SHP77 (cell line): ENCODE results near the gene SLC2A9.
A peak's percentile ranks its signal among the peaks of the same experiment; 100 is the strongest.
"Not testable (repeated sequence)": the region's sequence is repeated elsewhere in the genome, so short reads cannot be mapped to it uniquely, and the experiment has no call there.

Experiments used
- DNase-seq, 2 experiments: peaks; one replicate each; lab custom pipeline; 2025; lab: John Stamatoyannopoulos, UW

SLC2A9 gene

DNA sequence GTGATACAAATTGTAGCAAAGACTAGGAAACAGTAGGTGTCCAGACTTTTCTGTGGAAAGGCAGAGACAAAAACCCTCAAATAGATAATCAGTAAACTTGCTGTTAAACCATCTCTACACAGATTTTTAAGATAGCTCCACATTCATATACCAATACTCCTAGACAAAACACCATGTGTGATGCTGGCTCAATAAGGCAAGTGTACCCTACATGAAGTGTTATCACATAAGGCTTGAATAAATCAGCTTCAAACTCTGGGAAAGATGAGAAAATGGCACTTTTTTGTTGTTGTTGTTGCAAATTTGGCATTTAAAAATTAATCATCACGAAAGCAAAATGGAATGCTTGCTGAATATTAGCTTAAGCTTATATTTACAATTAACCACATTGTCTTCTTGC is 194.7 kb downstream of the SLC2A9 start:
- DNase-seq: no peak

DNA sequence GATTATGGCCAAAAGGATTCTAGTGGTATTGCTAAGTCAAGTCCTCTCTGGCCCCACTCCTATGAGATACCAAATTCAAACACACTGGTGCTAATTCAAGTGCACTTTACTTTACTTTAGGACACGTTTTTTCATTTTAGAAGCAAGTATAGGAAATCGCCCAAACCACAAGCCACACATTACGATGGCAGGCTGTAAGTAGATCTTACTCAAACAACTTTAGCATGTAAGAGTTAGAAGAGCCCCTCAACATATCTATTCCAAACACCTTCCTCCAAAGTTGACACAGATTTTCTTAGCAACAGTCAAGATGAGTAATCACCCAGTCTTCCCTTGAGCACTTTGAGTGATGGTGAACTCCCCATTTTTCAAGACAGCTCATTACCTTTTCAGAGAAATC is 196.2 kb downstream of the SLC2A9 start:
- DNase-seq: no peak

GRCh38 chr4:9820343-9820742 is 201.0 kb downstream of the SLC2A9 start:
- DNase-seq: no peak

DNA sequence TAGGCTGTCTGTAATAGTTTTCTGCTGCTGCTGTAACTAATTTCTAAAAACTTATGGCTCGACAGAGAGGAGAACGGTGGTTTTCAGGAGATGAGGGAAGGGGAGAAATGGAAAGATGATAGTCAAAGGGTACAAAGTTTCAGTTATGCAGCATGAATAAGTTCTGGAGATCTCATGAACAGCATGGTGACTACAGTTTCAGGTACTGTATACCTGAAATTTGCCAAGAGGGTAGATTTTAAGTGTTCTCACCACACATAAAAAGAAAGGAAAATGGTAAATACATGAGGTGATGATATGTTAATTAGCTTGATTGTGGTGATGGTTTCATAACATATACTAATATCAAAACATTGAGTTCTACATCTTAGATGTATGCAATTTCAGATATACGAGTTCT is 205.0 kb downstream of the SLC2A9 start:
- DNase-seq: no peak

DNA sequence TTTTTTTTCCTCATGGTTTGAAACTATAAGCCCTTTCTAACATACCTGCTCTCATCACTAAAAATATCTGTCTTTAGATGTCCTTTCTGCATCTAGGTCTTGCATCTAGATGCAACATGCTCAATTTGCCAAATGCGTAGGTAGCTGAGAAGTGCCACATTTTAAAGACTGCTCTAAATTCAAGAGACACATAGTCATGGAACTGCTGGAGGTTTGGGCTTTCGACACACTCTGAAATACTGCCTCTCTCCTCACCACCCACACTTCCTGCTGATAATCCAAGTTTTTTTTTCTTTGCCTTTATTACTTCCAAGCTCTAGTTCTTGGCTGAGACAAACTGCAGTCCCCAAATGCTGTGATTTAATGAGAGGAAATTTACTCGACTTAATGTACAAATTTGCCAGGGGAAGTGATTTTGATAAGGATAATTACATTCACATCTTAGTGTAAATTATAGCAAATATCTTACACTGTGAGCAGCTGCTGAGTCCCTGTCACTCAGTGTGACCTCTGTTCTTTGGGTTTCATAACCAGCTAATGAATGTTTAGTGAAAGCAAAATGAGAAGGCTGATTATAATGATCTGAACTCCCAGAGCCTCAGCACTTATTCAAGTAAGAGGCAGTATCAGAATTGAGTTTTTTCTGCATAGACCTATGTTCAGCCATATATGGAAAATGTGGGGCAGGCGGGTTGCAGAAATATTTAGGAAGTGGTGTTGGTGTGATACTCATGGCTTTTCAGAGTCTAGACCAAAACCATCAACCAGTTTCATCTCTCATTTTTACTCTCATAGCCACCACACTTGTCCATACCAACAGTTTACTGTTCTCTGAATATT is 208.6 kb downstream of the SLC2A9 start:
- no peak for DNase-seq

- DNase-seq: no peak
Observed at GRCh38 chr4:9811806-9812205, 209.5 kb downstream of the SLC2A9 start.

- DNase-seq: no peak
Observed at GRCh38 chr4:9808077-9808476, 213.2 kb downstream of the SLC2A9 start.

DNA sequence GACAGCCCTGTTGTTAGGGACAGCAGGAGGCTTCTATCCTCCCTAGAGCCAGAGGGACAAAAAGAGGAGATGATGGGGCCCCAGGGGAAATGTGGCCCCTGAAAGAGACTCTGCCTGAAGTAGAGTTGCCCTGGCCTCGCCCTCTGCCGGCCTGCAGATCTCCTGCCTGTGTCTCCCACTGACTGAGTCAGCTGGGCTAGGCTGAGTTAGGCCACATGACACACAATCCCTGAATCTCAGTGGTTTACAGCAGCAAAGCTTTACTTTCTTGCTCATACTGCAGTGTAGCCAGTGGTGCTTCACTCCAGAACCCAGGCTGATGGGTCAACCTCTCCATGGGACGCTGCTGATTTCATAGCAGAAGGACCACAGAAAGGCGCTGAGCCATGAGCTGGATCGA is 216.4 kb downstream of the SLC2A9 start:
- no peak for DNase-seq

GRCh38 chr4:9800848-9801247 is 220.4 kb downstream of the SLC2A9 start:
- DNase-seq: peak in 1 of 2 experiments; percentile 11

GRCh38 chr4:9796641-9797040 is 224.7 kb downstream of the SLC2A9 start:
- DNase-seq: not testable (repeated sequence)

- DNase-seq: no peak
Observed at GRCh38 chr4:9792381-9792780, 228.9 kb downstream of the SLC2A9 start.

DNA sequence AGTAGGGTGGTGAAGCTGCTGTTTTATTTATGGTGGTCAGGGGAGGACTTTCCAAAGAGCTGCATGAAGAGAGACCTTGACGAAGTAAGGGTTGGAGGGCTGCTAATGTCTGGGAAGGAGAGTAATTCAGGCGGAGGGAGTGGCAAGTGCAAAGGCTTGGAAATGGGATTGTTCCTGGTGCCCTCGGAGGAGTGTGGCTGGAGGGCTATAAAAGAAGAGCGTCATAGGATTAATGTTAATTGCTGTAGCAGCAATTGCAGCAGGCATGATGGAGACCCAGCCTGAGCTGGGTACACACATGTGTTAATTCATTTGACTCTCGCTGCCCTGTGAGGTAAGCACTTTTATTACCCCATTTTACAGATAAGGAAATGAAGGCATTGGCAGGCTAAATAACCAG is 235.4 kb downstream of the SLC2A9 start:
- DNase-seq: not testable (repeated sequence)

DNA sequence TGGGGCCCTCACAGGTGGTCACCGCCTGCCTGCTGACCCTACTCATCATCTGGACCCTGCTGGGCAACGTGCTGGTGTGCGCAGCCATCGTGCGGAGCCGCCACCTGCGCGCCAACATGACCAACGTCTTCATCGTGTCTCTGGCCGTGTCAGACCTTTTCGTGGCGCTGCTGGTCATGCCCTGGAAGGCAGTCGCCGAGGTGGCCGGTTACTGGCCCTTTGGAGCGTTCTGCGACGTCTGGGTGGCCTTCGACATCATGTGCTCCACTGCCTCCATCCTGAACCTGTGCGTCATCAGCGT is 239.2 kb downstream of the SLC2A9 start:
- DNase-seq: no peak

- DNase-seq: no peak
Observed at GRCh38 chr4:9781343-9782135, 239.8 kb downstream of the SLC2A9 start, which contains the start of gene DRD5. Gene DRD5 (plus strand): TSS chr4:9781634. CDS start chr4:9782030, 396 bp downstream.
